ENCODE results near the gene CDKN1A.

Gene CDKN1A

DNA sequence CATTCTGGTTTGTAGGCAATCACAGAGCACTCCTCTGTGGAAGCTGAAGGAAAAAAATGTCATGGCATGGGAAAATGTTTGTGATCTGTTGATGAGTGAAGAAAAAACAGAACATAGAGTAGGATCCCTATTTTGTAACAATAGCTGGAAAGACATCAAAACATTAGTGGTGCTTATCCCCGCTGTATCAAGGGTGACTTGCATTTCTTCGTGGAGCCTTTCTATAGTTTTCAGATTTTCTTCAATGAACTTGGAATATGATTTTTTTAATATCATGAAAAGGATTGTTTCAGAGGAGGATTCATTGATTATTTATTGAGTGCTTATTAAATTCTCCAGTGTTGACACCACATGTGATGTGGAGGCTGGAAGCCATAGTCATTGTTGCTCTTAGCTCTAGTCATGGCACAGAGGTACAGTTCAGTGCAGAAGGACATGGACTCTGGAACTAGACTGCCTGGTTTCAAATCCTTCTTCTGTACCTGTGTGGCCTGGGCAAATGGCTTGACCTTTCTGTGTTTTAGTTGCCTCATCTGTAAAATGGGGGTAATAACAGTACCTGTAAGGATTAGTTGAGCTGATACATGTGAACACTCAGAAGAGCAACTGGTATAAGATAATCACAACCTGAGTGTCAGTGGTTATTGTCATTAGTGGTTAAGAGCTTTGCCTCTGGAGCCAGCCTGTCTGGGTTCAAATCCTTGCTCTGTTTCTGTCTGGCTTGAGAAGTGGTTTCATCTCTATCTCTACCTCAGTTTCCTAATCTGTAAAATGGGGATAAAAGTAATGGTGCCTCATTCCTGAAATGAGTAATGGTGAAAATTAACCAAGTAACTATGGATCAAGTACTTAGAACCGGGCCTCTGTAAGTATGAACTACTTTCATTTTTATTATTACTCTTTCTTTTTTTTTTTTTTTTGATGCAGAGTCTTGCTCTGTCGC lies 14.7 kb upstream of the CDKN1A start:
- no peak for TF ChIP-seq POLR2A (IDR thresholded peaks at IDR 0.05; ENCODE audit: low read depth, low read length)
- FAIRE-seq, result no peak
- no peak for DNase-seq (ENCODE audit: insufficient read length, low spot score)

DNA sequence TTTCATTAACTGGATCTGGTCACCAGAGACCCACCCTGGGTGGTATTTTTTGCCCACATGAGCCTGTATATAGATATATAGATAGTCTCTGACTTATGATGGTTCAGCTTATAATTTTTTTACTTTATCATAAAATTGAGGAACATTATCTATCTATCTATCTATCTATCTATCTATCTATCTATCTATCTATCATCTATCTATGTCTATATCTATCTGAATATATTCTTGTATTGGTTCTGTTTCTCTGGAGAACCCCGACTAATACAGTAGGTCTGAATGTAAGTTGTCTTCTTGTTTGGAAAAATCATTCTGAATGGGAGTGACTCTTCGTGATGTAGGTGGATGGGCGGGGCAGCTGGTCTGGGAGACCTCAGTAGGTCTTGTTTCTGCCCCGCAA lies 13.3 kb upstream of the CDKN1A start:
- TF ChIP-seq POLR2A (IDR thresholded peaks at IDR 0.05; ENCODE audit: low read depth, low read length), result no peak
- no peak for FAIRE-seq
- no peak for DNase-seq (ENCODE audit: insufficient read length, low spot score)

DNA sequence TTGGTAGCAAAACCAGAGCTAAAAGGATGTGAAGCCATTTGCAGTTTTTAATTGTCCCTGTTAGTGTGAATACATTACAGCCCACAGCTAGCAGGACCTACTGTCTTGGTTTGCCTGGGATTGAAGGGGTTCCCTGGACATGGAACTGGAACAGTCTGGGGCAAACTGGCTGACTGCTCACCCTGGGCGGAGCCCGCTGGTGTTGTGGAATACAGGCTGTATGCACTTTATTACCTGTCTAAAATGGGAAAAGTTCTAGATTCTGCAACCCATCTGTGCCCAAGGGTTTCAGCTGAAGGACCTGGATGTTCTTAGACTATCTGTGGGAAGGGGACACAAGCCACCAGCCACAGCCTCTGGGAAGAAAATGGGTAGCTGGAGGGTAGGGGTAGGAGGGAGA lies 12.2 kb upstream of the CDKN1A start:
- DNase-seq (ENCODE audit: insufficient read length, low spot score), result no peak
- FAIRE-seq, result no peak
- no peak for TF ChIP-seq POLR2A (IDR thresholded peaks at IDR 0.05; ENCODE audit: low read depth, low read length)

DNA sequence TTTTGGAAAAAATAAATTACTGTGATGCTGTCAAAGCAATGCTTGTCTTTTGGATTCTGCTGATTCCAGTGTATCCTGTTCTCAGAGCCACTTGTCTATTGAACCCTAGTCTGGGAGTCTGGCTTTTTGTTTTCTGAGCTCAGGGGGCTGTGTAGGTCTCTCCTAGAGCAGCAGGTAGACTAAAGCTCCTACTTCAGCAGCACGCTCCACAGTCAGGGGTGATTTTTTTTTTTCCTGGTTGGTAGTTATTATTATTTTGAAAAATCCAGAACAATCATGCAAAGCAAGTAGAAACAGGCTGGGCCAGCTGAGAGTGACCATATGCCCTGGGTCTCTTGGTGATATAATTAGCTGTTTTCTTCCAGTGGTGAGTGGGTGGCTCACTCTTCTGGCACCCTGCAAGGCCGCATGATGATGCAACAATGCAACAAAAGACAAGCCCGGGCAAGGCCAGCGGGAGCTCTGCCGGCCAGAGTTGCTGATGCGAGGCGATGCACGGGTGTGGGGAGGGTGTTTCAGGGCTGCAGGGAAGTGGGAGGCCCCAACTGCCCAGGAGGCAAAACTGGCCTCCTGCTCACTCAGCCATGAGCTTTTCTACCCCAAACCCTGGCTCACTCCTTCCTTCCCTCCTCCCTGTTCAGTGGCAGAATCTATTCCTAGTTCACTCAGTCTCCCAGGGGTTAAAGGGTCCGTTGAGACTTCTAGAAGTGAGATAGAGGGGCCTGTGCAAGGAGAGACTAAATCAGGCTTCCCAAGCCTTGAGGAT lies 11.5 kb upstream of the CDKN1A start:
- peak; percentile 19; the same call in 1 of the 2 replicates for TF ChIP-seq POLR2A (IDR thresholded peaks at IDR 0.05; ENCODE audit: low read depth, low read length)
- DNase-seq (ENCODE audit: insufficient read length, low spot score) (peak; percentile 88), FAIRE-seq (peak; percentile 91)

DNA sequence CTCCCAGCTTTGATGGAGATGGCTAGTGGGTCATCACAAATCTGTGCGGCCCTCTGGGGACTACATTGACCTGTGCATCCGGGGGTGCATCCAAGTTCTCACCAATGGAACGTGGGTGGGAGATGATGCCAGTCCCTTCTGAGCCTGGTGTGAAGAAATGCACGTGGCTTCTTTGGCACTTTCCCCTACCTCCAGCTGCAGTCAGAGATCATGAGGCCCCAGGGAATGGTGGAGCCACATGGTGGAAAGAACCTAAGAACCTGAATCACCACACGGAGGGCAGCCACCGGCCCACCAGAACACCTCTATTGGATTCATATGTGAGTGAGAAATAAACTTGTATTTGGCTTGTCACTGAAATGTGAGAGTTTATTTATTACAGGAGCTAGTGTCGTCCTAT lies 9.9 kb upstream of the CDKN1A start:
- no peak for TF ChIP-seq POLR2A (IDR thresholded peaks at IDR 0.05; ENCODE audit: low read depth, low read length)
- FAIRE-seq (no peak), DNase-seq (ENCODE audit: insufficient read length, low spot score) (no peak)

DNA sequence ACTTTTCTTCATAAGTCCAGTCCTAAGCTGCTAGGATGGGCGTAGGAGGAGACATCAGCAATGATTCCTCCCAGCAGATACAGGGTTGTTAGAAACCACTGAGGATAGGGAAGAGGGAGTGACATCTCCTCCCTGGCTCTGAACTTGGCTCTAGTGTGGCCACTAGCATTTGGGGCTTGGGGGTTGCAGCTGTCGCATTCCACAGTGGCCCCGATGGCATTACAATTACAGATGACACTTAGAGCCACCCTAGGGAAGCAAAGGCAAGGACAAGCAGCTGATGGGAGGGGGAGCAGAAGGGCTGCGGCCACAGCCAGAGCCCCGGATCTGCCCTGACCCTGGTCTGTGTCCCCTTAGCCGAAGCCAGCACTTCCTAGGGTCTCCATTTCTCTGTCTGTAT lies 9.5 kb upstream of the CDKN1A start:
- FAIRE-seq (no peak), DNase-seq (ENCODE audit: insufficient read length, low spot score) (no peak)
- no peak for TF ChIP-seq POLR2A (IDR thresholded peaks at IDR 0.05; ENCODE audit: low read depth, low read length)

DNA sequence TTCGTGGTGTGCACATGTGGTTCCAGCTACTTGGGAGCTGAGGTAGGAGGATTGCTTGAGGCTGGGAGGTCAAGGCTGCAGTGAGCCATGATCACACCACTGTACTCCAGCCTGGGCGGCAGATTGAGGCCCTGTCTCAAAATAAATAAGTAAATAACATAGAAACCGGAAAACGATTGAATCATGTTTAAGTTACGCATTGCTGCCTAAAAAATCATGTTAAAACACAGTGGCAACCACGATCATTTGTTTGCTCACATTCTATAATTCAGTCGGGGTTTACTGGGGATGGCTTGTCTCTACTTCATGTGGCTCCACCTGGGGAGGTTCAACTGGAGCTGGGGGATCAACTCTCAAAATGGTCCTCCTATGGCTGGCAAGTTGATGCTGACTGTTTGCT lies 8.2 kb upstream of the CDKN1A start:
- FAIRE-seq, result no peak
- DNase-seq (ENCODE audit: insufficient read length, low spot score), result no peak
- no peak for TF ChIP-seq POLR2A (IDR thresholded peaks at IDR 0.05; ENCODE audit: low read depth, low read length)

DNA sequence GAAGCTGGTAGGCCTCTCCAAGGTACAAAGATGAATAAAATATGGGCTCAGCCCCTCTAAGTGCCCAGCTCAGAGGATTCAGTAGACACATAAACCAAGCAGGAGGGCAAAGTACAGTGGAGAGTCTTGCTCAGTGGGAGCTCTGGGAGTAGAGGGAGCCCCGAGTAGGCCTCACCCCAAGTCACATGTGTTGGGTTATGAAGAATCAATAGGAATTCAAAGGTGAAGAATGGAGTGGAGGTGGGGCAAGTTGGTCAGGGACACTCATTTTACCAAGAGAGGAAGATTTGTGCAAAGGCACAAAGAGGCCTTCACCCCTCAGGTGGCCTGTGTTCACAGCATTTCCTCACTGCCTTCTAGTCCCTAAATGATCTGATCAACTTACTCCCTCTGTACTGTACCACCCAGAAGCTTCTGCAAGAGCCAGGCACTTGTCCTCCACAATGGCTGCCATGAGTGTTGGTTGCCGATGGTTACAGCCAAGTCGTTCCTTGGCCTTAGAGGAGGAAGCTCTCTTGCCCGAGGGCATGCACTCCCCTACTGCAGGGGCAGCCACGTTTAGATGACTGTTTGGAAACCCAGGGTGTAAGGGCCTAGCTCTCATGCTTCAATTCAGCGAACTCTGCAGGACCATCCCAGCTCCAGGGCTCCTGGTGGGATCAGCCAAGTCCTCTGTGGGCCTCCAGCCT lies 6.7 kb upstream of the CDKN1A start:
- no peak for FAIRE-seq
- no peak for DNase-seq (ENCODE audit: insufficient read length, low spot score)
- TF ChIP-seq POLR2A (IDR thresholded peaks at IDR 0.05; ENCODE audit: low read depth, low read length), result no peak

DNA sequence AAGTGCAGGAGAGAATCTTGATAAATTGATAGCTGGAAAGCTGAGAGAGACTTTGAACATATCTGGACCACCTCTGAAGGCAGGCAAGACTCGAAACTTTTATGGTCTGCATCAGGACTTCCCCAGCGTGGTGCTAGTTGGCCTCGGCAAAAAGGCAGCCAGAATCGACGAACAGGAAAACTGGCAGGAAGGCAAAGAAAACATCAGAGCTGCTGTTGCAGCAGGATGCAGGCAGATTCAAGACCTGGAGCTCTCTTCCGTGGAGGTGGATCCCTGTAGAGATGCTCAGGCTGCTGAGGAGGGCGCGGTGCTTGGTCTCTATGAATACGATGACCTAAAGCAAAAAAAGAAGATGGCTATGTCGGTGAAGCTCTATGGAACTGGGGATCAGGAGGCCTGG lies 4.6 kb upstream of the CDKN1A start:
- DNase-seq (ENCODE audit: insufficient read length, low spot score) (no peak), FAIRE-seq (no peak)
- TF ChIP-seq POLR2A (IDR thresholded peaks at IDR 0.05; ENCODE audit: low read depth, low read length), result no peak

DNA sequence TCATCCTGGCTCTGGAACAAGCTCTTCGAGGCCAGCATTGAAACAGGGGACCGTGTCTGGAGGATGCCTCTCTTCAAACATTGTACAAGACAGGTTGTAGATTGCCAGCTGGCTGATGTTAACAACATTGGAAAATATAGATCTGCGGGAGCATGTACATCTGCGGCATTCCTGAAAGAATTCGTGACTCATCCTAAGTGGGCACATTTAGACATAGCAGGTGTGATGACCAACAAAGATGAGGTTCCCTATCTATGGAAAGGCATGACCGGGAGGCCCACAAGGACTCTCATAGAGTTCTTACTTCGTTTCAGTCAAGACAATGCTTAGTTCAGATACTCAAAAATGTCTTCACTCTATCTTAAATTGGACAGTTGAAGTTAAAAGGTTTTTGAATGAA lies 3.6 kb upstream of the CDKN1A start:
- TF ChIP-seq POLR2A (IDR thresholded peaks at IDR 0.05; ENCODE audit: low read depth, low read length), result no peak
- FAIRE-seq (no peak), DNase-seq (ENCODE audit: insufficient read length, low spot score) (no peak)

DNA sequence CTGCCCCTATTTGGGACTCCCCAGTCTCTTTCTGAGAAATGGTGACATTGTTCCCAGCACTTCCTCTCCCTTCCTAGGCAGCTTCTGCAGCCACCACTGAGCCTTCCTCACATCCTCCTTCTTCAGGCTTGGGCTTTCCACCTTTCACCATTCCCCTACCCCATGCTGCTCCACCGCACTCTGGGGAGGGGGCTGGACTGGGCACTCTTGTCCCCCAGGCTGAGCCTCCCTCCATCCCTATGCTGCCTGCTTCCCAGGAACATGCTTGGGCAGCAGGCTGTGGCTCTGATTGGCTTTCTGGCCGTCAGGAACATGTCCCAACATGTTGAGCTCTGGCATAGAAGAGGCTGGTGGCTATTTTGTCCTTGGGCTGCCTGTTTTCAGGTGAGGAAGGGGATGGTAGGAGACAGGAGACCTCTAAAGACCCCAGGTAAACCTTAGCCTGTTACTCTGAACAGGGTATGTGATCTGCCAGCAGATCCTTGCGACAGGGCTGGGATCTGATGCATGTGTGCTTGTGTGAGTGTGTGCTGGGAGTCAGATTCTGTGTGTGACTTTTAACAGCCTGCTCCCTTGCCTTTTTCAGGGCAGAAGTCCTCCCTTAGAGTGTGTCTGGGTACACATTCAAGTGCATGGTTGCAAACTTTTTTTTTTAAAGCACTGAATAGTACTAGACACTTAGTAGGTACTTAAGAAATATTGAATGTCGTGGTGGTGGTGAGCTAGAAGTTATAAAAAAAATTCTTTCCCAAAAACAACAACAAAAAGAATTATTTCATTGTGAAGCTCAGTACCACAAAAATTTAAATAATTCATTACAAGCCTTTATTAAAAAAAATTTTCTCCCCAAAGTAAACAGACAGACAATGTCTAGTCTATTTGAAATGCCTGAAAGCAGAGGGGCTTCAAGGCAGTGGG lies 2.1 kb upstream of the CDKN1A start:
- no peak for FAIRE-seq
- DNase-seq (ENCODE audit: insufficient read length, low spot score), result no peak
- TF ChIP-seq POLR2A (IDR thresholded peaks at IDR 0.05; ENCODE audit: low read depth, low read length), result no peak

DNA sequence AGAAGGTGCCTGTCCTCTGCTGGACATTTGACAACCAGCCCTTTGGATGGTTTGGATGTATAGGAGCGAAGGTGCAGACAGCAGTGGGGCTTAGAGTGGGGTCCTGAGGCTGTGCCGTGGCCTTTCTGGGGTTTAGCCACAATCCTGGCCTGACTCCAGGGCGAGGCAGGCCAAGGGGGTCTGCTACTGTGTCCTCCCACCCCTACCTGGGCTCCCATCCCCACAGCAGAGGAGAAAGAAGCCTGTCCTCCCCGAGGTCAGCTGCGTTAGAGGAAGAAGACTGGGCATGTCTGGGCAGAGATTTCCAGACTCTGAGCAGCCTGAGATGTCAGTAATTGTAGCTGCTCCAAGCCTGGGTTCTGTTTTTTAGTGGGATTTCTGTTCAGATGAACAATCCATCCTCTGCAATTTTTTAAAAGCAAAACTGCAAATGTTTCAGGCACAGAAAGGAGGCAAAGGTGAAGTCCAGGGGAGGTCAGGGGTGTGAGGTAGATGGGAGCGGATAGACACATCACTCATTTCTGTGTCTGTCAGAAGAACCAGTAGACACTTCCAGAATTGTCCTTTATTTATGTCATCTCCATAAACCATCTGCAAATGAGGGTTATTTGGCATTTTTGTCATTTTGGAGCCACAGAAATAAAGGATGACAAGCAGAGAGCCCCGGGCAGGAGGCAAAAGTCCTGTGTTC lies 1.3 kb upstream of the CDKN1A start:
- FAIRE-seq (no peak), DNase-seq (ENCODE audit: insufficient read length, low spot score) (no peak)
- no peak for TF ChIP-seq POLR2A (IDR thresholded peaks at IDR 0.05; ENCODE audit: low read depth, low read length)
